GM12874 (cell line): ENCODE data around the gene CHCHD10.

Experiments used
- CTCF ChIP-seq: IDR thresholded peaks from 2 replicates; pipeline ENCODE4 v1.5.1; 2011; ENCODE audit warnings: low read depth, mild to moderate bottlenecking, control low read depth, low read length, moderate library complexity; ENCODE audit not compliant: insufficient read depth

Gene CHCHD10

DNA sequence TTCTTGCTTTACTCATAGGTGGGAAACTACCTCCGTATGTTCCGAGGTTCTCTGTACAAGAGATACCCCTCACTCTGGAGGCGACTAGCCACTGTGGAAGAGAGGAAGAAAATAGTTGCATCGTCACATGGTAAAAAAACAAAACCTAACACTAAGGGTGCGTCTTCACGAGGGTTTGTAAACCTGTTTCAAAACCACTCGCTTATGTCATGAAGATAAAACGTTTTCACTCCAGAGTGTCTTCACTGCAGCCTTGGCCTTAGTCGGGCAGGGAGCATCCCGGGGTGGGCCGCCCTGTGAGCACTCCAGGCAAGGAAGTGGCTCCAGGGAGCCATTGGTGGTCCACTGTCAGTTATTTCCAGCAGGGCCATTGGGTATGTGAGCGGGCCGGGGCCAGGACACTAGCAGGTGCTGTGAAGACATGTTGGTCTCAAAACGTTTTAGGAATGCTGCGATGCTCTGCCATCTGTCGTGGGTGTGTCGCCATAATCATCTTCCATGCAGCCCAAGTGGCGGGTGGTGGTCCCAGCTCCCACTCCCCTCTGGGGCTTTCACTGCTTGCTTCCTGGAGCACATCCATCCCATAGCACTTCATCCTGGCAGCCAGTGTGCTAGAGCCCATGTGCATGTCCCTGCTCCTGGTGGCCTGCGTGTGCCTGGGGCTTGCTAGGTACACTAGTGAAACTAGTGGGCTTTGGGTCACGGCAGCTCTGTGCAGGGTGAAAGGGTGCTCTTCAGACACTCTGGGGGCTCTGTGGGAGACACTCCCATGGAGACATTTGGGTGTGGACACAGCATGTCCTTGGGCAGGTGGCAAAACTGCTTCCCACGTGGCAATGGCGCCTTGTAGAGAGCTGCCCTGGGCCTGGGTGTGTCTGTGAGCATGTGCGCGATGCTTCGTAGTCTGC is 24.2 kb upstream of the CHCHD10 start:
- no peak for TF ChIP-seq CTCF

DNA sequence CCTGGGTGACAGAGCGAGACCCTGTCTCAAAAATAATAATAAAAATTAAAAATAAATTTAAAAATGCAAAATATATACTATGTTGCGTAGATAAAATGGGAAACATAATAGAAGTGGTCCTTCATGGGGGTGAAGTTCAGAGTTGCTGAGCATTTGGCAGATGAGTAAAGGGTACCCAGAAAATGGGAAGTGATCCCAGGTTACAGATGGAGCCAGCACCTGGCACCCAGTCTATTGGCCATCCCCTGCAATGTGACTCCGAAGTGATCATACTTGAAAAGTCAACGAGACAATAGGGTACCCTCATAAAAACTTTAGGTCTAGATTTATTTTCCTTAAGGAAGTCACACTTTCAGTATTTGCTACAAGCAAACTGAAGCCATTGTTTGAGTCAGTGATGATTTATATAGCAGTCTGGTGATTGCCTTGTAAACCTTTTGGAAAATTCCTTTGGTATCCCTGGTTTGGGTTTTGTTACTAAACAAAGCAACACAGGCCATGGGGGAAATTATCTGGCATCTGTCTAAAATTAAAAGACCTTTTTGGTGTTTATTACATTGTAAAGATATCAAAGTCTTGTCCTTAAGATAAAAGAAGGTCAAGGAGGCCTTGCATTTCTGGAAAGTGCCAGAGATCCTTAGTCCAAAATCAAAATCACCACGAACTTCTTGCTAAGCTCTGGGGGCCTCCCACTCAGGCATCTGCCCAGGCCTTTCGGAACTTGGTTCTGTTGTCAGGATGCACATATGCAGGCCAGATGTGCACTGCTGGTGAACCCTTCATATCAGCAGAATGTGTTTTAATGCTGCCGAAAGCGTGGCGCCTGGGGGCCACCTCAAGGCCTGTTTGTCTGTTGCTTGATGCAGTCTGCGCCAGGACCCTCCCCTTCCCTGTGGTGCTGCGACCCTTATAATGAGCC is 23.3 kb upstream of the CHCHD10 start:
- no peak for TF ChIP-seq CTCF

- no peak for TF ChIP-seq CTCF
Observed at GRCh38 chr22:23789638-23790037, 21.9 kb upstream of the CHCHD10 start.

DNA sequence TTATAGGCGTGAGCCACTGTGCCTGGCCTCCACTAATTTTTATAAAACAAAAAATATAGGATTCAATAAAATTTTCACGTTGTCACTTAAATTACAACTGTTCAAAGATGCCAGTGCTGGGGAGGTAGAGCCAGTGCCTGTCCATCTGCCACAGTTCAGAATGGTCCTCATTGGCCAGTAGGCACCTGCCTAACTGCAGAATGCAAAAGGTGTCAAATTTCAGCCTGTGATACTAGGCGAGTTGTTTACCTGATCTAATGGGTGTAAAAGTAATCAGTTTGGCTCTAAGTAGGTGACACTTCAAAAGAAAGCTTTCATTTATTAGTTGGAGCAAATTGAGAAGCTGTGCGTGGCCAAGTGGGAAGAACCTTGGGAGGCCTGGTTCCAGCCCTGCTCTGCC is 21.3 kb upstream of the CHCHD10 start:
- TF ChIP-seq CTCF: no peak

DNA sequence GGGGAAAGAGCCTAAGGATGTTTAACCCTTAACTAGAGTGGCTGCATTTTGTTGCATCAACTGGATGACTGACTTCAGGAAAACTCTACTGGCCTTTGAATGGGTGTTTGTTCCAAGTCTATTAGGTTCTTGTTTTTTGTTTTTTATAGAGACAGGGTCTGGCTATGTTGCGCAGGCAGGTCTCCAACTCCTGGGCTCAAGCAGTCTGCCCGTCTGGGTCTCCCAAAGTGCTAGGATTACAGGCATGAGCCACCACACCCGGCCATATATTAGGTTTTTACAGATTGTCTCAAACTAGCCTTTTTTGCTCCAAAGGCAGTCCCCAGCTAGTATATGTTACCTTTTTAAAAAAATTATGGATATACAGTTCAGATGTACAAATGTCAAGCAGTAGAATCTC is 20.1 kb upstream of the CHCHD10 start:
- TF ChIP-seq CTCF: no peak

DNA sequence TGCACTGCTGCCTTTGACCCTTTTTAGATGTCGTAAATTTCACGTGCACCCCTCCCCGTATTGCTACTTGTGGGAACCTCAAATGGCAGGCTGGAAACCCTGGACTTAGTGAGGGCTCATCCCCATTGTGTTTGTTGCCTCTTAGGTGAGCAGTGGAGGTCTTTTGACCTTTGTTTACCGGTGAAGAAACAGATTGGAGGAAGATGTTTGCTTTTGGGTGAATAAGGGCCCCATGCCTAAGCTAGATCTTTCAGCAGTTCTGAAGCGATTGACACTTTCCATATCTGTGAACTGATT is 19.8 kb upstream of the CHCHD10 start:
- TF ChIP-seq CTCF: no peak
